Activated CD4-positive, alpha-beta T cell treated with anti-CD3 and anti-CD28 coated beads, Interleukin-2, amount 50 U/mL, for 48 hours (primary cell): ENCODE results near the gene KRTAP4-6.
"Not testable (repeated sequence)": the region's sequence is repeated elsewhere in the genome, so short reads cannot be mapped to it uniquely, and the experiment has no call there.

ENCODE experiments used
- DNase-seq, 2 experiments: peaks; one replicate each; pipeline ENCODE4 v3.0.0-alpha.2; 2020

KRTAP4-6 gene

DNA sequence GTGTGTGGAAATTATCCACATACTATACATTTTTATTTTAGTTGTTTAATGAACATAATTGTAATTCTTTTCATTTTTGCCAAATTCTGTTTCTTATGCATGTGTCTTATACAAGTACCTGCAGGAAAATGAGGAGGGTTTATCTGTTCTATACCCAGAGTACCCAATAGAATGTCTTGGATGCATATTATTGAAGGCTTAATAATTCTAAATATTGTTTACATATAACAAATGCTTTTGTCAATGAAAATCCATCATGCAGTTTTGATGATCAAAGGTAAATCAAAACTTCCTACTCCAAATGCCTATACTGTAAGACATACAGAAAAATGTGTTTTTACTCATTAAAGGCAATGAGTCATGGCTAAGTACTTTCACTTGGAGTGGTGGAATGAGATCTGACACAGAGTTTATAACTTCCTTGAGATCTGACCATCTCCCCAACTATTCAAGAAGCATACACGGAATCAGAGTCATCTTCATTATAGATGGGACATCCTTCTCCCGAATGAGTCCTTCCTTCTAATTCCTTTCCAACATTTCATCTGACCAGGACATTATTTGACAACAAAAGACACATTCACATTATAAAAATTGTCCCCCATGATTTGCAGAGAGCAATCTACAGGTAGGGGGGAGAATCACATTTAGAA lies 35.8 kb downstream of the KRTAP4-6 start:
- not testable (repeated sequence) for DNase-seq

DNA sequence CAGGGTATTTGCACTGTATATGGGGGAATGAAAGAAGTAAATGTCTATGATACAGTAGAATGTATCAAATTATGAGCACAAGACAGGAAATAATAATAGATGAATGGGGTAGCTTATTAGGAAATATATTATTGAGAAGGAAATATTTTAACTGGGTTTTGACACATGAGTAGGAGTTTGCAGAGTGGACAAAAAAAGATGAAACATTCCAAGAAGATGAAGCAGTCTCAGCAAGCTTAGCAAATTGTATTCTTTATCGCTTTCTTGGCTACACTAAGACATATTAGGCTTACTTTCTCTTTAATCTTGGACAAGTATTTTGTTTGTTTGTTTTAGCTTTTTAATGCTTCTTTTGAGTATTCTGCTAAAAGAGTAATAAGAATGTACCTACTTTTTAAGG lies 36.4 kb downstream of the KRTAP4-6 start:
- no peak for DNase-seq

DNA sequence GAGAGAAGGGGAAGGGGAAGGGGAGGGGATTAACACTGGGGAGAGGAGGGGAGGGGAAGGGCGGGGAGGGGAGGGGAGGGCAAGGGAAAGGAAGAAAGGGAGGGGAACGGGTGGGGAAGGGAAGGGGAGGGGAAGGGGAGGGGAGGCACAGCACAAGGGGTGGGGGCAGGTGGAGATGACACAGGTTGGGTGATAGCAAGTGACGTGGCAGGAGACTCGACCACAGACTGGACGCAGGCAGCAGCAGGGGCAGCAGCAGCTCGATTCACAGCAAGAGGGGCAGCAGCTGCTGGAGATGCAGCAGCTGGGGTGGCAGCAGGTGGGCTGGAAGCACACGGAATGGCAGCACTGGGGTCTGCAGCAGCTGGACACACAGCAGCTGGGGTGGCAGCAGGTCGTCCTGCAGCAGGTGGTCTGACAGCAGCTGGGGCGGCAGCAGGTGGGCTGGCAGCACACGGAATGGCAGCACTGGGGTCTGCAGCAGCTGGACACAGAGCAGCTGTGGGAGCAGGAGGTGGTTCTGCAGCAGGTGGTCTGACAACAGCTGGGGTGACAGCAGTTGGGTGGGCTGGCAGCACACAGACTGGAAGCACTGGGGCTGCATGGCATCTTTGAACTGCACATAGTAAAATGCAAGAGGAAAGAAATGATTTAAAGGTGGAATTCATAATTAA lies 38.6 kb downstream of the KRTAP4-6 start, which contains the start of gene KRTAP4-16:
TSS of gene KRTAP4-16 (minus strand) at position 624 of the 674 bp plus-strand sequence. CDS start at position 624, 0 bp downstream.
- no peak for DNase-seq

DNA sequence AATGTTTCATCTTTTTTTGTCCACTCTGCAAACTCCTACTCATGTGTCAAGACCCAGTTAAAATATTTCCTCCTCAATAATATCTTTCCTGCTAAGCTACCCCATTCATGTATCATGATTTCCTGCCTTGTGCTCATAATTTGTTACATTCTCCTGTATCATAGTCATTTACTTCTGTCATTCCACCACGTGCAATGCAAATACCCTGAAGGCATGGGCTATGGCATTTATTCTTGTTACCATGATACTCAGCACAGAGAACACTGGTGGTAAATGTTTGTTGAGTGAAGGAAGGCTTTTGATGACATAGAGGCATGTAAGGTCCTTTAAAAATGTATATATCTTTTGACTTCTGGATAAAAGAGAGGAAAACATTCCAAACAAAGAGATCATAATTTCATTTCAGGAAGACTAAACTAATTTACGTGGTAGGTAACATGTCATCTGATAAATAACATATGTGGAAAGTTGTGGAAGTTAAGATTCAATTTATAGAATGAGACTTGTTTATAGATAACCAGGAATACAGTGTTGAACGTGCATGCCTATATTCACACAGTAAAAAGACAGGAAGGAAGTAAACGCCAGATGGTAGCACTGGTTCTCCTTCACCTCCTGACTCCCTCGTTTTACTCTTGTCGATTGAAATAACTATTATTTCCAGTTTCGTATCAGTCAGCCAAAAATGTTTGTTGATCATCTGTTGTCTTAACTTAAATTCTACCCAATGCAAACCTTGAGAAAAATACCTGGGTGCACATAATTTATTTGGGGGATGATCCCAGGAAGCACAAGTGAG lies 40.5 kb downstream of the KRTAP4-6 start:
- DNase-seq, result not testable (repeated sequence)

DNA sequence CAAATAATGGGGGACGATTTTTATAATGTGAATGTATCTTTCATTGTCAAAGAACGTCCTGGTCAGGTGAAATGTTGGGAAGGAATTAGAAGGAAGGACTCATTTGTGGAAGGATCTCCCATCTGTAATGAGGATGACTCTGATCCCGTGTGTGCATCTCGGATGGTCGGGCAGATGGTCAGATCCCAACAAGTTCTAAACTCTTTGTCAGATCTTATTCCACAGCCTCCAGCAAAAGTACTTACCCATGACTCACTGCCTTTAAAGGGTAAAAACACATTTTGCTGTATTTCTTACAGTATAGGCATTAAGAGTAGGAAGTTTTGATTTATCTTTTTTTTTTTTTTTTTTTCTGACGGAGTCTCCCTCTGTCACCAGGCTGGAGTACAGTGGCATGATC lies 41.9 kb downstream of the KRTAP4-6 start:
- no peak for DNase-seq

DNA sequence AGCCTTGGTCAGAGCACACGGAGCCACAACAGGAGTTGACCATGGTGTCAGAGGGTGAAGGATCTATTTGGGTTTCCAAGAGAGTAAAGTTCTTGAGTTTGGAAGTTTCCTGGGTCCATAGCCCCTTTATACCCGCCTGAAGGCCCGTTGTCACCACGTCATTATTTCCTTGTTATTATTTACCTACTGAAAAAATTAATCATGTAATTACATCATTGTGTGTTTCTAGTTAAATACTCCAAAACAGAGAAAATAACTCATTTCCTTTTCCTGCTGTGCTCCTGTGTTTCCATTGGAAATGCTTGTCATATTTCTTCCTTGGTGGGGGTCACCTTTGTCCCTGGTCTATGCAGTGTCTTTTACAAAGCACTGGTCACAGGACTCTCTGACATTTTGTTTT lies 42.3 kb downstream of the KRTAP4-6 start, which contains the start of gene KRTAP4-8:
TSS of gene KRTAP4-8 (minus strand) at position 101 of the 400 bp plus-strand sequence. CDS start at position 43, 58 bp downstream.
- no peak for DNase-seq

DNA sequence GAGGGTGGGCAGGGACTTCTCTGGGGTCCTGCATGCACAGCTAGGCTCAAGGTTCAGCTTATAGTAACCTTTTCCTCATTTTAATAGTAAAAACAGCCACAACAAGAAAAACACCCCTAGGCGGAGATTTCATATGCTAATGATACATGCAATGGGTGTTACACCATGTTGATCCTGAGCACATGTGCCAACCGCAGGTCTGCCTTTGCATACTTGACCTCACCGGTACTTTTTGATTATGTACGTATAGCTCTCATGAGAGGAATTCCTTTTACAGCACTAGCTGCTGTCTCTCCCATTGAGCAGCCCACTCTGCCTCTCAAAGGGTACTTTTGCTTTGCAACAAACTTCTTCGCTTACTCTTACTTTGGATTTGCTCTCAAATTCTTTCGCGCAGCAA lies 44.3 kb downstream of the KRTAP4-6 start:
- DNase-seq, result no peak
